Keratinocyte (primary cell): ENCODE measurements around the gene CNTNAP2. TPM values are rescaled to one million over a fixed set of nuclear protein-coding genes. Genes with fewer than 3 reads are reported as not detected.

ENCODE experiments used
- DNase-seq: peaks from one replicate; pipeline ENCODE4 v3.0.0-alpha.2; 2011; ENCODE audit warnings: low read depth, missing footprints, low spot score
- FAIRE-seq: peaks from 2 replicates; lab custom pipeline; 2011; peaks lifted over from hg19 to GRCh38; lab: Jason Lieb, UNC
- H2AFZ ChIP-seq: 2 replicates; pipeline ENCODE4 v1.6.0; 2012; ENCODE audit warnings: low read length, control low read depth, inconsistent platforms; ENCODE audit not compliant: control insufficient read depth
- H3K27ac ChIP-seq: 2 replicates; pipeline ENCODE4 v1.5.1; 2011; ENCODE audit warnings: low read length; ENCODE audit not compliant: control insufficient read depth, insufficient read depth
- H3K27me3 ChIP-seq: 3 replicates; pipeline ENCODE4 v1.6.0; 2011; ENCODE audit warnings: low read length; ENCODE audit not compliant: control insufficient read depth, insufficient read depth; ENCODE audit errors: extremely low read depth
- H3K36me3 ChIP-seq, 2 experiments: 2 replicates in 1 of 2; 3 replicates in 1 of 2; pipeline ENCODE4 v1.5.1; 2011; ENCODE audit warnings: low read length in 2 of 2, mild to moderate bottlenecking in 1 of 2; ENCODE audit not compliant: control insufficient read depth in 2 of 2, insufficient read depth in 2 of 2; ENCODE audit errors: extremely low read depth in 1 of 2
- H3K4me1 ChIP-seq: 3 replicates; pipeline ENCODE4 v1.5.1; 2011; ENCODE audit warnings: low read length; ENCODE audit not compliant: control insufficient read depth, insufficient read depth; ENCODE audit errors: extremely low read depth
- H3K4me2 ChIP-seq: 3 replicates; pipeline ENCODE4 v1.6.0; 2011; ENCODE audit warnings: low read depth, low read length; ENCODE audit not compliant: control insufficient read depth, insufficient read depth; ENCODE audit errors: extremely low read depth
- H3K4me3 ChIP-seq, 3 experiments: fragments of 200-600 bp in 1 of 3; sonication (generic) in 1 of 3; 2 replicates in 2 of 3; 3 replicates in 1 of 3; pipeline ENCODE4 v1.5.1; 2011 to 2016; ENCODE audit warnings: low read length in 3 of 3, mild to moderate bottlenecking in 3 of 3, control low read depth in 2 of 3, inconsistent platforms in 1 of 3, low read depth in 1 of 3, mixed read lengths in 1 of 3, mixed run types in 1 of 3, moderate library complexity in 1 of 3; ENCODE audit not compliant: control insufficient read depth in 2 of 3, insufficient read depth in 2 of 3; ENCODE audit errors: extremely low read depth in 1 of 3
- H3K79me2 ChIP-seq: 2 replicates; pipeline ENCODE4 v1.6.0; 2012; ENCODE audit warnings: low read length; ENCODE audit not compliant: control insufficient read depth, insufficient read depth
- H3K9ac ChIP-seq: 3 replicates; pipeline ENCODE4 v1.6.0; 2011; ENCODE audit warnings: low read length; ENCODE audit not compliant: control insufficient read depth, insufficient read depth; ENCODE audit errors: extremely low read depth
- H3K9me1 ChIP-seq: 3 replicates; pipeline ENCODE4 v1.6.0; 2011; ENCODE audit warnings: low read length; ENCODE audit not compliant: control insufficient read depth, insufficient read depth; ENCODE audit errors: extremely low read depth
- H3K9me3 ChIP-seq: 2 replicates; pipeline ENCODE4 v1.5.1; 2012; ENCODE audit warnings: low read depth, low read length; ENCODE audit not compliant: control insufficient read depth
- H4K20me1 ChIP-seq: 3 replicates; pipeline ENCODE4 v1.6.0; 2011; ENCODE audit warnings: low read length; ENCODE audit not compliant: control insufficient read depth, insufficient read depth; ENCODE audit errors: extremely low read depth
- CTCF ChIP-seq, 3 experiments: IDR thresholded peaks in 1 of 3; conservative IDR thresholded peaks in 1 of 3; optimal IDR thresholded peaks in 1 of 3; 2 replicates in 2 of 3; 3 replicates in 1 of 3; pipeline versions ENCODE3 to v1.5.1; 2011; ENCODE audit warnings: low read length in 3 of 3, mild to moderate bottlenecking in 3 of 3, moderate library complexity in 2 of 3, control low read depth in 1 of 3, inconsistent platforms in 1 of 3; ENCODE audit not compliant: insufficient read depth in 2 of 3; ENCODE audit errors: extremely low read depth in 1 of 3
- EZH2 ChIP-seq: IDR thresholded peaks from one replicate; pipeline ENCODE4 v1.6.1; 2012; ENCODE audit warnings: inconsistent platforms, mild to moderate bottlenecking, low read length, moderate library complexity
- dilution Hi-C: fragments of 300-500 bp; cut with MboI; formaldehyde crosslinking; loops from one replicate; pipeline ENCODE4 v1.7.0; 2020; ENCODE audit warnings: low sequenced_read_pairs; ENCODE audit not compliant: extremely low pct_ligation_motif_present
- polyA plus RNA-seq, 5 experiments: library from polyadenylated mRNA; depleted of rRNA in 3 of 5; stranded (reverse) in 3 of 5; stranded (forward) in 1 of 5; unstranded in 1 of 5; fragments of >200 nt; gene quantifications; 1 replicate in 1 of 5; 2 replicates in 3 of 5; 3 replicates in 1 of 5; pipeline versions ENCODE4 v1.2.1 to v1.2.3, GENCODE V29; 2011 to 2012; ENCODE audit warnings: missing spikeins in 2 of 5, low read depth in 1 of 5, low replicate concordance in 1 of 5

Gene CNTNAP2
- polyA plus RNA-seq, 1 donor (not counting 4 experiments of a cell fraction or from before 2014, with no cell fraction given), result 1.4 TPM

- dilution Hi-C loops, result no loop called here
- H3K9me3 ChIP-seq, result no peaks in the 10 kb centered on the region
- TF ChIP-seq EZH2 (no peak), CTCF (optimal IDR thresholded peaks at IDR 0.05 in 1 of 3, IDR thresholded peaks at IDR 0.05 in 1 of 3, conservative IDR thresholded peaks at IDR 0.05 in 1 of 3; ENCODE audit: extremely low read depth in 1 of 3, insufficient read depth in 2 of 3, low read length in 3 of 3) (no peak)
- DNase-seq (no peak), FAIRE-seq (no peak)
- H3K4me2 ChIP-seq, result no peak overlapping the region
- no peaks in the 10 kb centered on the region for H3K79me2 ChIP-seq
- H3K27me3 ChIP-seq, result no peaks in the 10 kb centered on the region
- H3K4me1 ChIP-seq, result no peaks in the 10 kb centered on the region
- no peak overlapping the region for H3K4me3 ChIP-seq
- no peak overlapping the region for H3K9ac ChIP-seq
- no peaks in the 10 kb centered on the region for H3K9me1 ChIP-seq
- no peaks in the 10 kb centered on the region for H3K36me3 ChIP-seq
- no peak overlapping the region for H3K27ac ChIP-seq
- H4K20me1 ChIP-seq, result no peaks in the 10 kb centered on the region
- H2AFZ ChIP-seq, result no peak overlapping the region
Observed at GRCh38 chr7:148290538-148290937, 2173.9 kb downstream of the CNTNAP2 start.

GRCh38 chr7:148291799-148292198, 2175.2 kb downstream of the CNTNAP2 start:
- TF ChIP-seq CTCF (optimal IDR thresholded peaks at IDR 0.05 in 1 of 3, IDR thresholded peaks at IDR 0.05 in 1 of 3, conservative IDR thresholded peaks at IDR 0.05 in 1 of 3; ENCODE audit: extremely low read depth in 1 of 3, insufficient read depth in 2 of 3, low read length in 3 of 3) (no peak), EZH2 (no peak)
- Histone ChIP-seq H3K9ac (no peak overlapping the region), H3K4me1 (no peaks in the 10 kb centered on the region), H3K9me3 (no peaks in the 10 kb centered on the region), H3K36me3 (no peaks in the 10 kb centered on the region), H3K4me2 (no peak overlapping the region), H4K20me1 (no peaks in the 10 kb centered on the region), H3K27me3 (no peaks in the 10 kb centered on the region), H3K4me3 (no peak overlapping the region), H3K9me1 (no peaks in the 10 kb centered on the region), H2AFZ (no peak overlapping the region), H3K27ac (no peak overlapping the region), H3K79me2 (no peaks in the 10 kb centered on the region)
- dilution Hi-C loops, result no loop called here
- FAIRE-seq (no peak), DNase-seq (no peak)
